ENCODE data around the gene TTI1. TPM values are rescaled to one million over a fixed set of nuclear protein-coding genes. Genes with fewer than 3 reads are reported as not detected.
"Not testable (repeated sequence)": the region's sequence is repeated elsewhere in the genome, so short reads cannot be mapped to it uniquely, and the experiment has no call there.

Gene TTI1
- total RNA-seq, 1 donor from 2014 or later = 13.7 TPM

DNA sequence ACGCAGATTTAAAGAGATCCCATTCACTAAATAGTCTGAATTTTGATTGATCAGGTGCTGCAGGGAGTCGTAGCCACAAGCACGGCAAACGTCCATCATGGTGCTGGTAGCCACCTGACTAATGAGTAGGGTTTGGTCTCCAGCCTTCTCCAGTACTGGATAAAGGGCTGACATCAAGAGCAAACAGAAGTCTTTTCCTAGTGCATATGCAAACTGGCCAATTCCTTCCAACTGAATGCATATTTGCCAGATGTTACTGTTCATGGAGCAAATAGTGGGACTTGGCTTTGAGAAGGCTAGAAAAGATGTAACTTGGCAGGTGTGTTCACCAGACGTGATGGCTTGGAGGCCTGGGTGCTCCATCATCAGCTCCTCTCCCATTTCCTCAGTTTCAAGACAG, 21.6 kb downstream of the TTI1 start:
- DNase-seq (ENCODE audit: low read depth in 2 of 2) = no peak

GRCh38 chr20:38009416-38009815, 23.8 kb downstream of the TTI1 start:
- not testable (repeated sequence) for DNase-seq (ENCODE audit: low read depth in 2 of 2)

DNA sequence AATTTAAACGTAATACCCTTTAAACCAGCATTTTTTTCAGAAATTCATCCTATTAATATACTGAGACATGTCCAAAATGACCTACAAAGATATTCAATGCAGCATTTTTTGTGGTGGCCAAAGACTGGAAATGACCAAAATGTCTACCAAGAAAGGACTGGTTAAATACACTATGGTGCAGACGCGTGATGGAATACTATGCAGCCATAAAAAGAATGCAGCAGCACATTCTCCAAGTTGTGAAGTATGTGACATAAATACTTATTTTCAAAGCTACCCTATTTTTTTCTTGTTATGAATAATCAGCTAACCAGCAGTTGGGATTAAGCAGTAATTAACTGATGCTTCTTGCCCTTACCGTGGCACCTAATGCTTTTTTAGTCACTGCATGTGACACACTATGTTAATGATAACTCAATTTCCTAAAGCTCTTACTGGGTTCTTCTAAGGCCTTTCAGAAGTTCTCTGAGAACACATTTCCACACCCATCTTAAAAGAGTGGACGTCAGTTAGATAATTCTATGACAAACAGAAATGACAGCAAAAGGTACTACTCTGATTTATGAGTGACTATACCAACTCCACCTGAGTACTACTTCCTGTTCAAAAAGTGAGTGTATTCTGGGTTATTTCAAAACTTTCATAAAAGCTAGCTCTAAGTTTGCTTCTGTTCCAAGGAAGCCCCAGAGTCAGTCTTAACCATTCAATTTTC, 24.9 kb downstream of the TTI1 start:
- DNase-seq (ENCODE audit: low read depth in 2 of 2) = no peak

- no peak for DNase-seq (ENCODE audit: low read depth in 2 of 2)
Measured at GRCh38 chr20:38007526-38007925, 25.7 kb downstream of the TTI1 start.

DNA sequence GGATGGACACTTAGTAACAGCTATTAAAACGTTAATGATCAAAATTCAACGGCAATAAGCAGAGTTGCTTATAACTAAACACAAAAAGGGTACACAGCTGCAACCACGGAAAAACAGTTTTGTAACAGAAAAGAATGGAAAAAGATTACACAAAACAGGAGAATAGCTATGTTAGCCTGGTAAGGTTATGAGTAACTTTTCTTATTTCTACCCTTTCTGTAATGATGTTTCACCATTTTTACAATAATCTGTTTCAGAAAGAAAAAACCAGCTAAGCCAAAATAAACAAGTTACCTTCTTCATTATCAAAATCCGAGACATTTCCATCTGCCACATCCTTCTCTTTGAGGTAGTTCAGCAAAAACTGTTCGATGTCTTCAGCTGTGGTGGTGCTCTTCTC, 27.4 kb downstream of the TTI1 start:
- no peak for DNase-seq (ENCODE audit: low read depth in 2 of 2)

DNA sequence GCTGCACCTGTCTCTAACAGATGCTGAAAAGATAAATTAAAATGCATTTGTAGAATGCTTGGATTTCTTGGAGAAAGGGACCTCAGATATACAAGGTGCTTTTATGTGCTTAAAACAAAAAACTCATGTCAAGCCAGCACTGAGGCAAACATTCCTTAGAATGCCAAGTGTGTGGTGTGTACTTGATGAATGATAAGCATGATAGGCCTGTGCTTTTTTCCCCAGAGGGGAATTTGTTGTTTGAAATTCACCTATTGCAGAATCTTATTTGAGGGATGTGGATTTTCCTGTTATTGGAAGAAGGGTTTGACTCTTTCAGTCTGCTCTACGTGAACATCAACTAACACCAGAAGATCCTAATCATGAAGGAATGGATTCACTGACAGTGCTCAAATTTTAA, 28.8 kb downstream of the TTI1 start:
- no peak for DNase-seq (ENCODE audit: low read depth in 2 of 2)

DNA sequence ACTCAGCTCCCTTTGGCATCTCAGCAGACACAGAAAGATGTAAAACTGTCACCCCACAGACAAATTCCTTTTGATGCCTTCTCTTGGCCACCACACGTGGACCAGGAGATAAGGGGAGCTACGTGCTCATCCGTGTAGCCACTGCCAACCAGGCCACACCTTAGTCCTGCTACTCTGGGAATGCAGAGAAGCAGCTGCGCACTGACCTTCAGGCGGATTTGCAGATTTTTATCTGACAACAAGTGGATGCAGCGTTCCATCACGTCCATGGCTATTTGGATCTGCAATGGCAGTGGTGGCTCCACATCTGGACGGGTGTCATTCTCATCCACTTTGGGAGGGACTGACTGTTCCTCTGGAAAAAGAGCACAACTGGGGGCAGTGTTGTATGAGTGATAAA, 30.8 kb downstream of the TTI1 start:
- DNase-seq (ENCODE audit: low read depth in 2 of 2) = peak in 1 of 2 donors; percentile 29

GRCh38 chr20:38001981-38002380, 31.3 kb downstream of the TTI1 start:
- DNase-seq (ENCODE audit: low read depth in 2 of 2) = peak in 1 of 2 donors; percentile 72

GRCh38 chr20:38001173-38001875, 31.9 kb downstream of the TTI1 start:
- peak in 1 of 2 donors; percentile 64 for DNase-seq (ENCODE audit: low read depth in 2 of 2)

DNA sequence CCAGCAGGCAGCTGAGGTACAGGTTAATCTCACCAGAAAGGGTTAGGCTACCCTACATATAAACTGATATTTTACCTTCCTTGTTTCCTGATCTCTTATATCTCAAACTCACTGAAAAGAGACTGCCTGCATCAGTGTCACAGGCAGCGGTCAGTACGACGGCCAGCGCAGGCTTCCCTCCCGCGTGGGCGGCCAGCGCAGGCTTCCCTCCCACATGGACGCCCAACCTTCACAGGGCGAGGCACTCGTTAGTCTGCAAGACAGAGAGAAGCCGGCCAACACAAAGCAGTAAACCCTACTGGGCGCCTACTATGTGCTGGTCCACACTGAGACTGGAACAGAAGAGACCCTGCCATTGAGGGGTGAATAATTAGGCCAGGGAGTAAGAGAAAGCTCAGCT, 33.0 kb downstream of the TTI1 start:
- no peak for DNase-seq (ENCODE audit: low read depth in 2 of 2)

GRCh38 chr20:37999526-38000263, 33.6 kb downstream of the TTI1 start:
- DNase-seq (ENCODE audit: low read depth in 2 of 2) = no peak

DNA sequence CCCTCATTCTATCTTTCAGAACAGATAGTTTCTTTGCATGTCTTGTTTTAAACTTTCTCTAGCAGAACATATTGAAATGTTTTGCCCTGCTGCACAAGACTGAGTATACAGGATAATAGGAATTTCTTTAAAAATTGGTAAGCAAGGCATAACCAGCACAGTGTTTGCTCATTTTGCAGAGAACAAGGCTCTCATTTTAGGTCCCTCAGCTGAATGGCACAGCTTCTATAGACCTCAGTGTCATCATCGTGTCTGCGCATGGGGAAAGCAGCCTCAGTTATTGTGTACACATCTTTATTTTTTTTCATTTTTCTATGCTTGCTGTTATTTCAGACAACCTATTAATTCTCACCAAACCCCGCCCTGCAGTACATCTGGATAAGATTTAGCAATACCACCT, 35.7 kb downstream of the TTI1 start:
- no peak for DNase-seq (ENCODE audit: low read depth in 2 of 2)

DNA sequence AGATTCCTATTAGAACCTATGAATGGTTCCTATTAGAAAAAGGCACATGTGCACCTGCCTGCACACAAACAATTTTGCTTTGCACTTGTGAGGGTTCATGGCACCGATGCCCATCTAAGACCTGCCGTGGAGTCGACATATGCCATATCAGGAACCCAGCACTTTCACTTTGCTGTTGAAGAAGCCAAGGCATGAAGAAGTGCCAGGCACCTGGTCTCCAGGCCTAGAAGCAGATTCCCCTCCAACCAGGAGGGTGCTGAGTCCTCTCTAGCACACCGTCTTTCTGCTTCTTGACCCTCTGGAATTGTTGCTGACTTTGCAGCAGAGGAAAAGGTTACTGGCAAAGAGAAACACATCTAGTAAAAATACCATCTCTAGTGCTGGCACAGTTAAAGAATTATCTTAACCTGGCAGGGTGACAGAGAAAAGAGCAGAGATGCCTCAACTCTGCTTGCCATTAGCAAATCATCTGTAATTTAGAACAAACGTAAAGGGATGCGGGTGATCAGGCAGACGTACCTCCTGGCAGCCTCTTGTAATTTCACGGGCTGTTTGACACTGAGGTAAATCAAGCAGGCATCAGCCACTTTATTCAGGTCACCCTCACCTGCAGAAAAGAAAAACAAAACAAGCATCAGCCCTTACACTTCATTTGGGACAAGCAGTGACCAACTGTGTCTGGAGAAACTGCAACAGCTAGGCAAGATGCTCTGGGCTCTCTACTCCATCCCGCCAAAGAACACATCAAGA, 37.2 kb downstream of the TTI1 start:
- DNase-seq (ENCODE audit: low read depth in 2 of 2) = no peak

- peak in 1 of 2 donors; percentile 23 for DNase-seq (ENCODE audit: low read depth in 2 of 2)
Measured at GRCh38 chr20:37994512-37994911, 38.7 kb downstream of the TTI1 start.

DNA sequence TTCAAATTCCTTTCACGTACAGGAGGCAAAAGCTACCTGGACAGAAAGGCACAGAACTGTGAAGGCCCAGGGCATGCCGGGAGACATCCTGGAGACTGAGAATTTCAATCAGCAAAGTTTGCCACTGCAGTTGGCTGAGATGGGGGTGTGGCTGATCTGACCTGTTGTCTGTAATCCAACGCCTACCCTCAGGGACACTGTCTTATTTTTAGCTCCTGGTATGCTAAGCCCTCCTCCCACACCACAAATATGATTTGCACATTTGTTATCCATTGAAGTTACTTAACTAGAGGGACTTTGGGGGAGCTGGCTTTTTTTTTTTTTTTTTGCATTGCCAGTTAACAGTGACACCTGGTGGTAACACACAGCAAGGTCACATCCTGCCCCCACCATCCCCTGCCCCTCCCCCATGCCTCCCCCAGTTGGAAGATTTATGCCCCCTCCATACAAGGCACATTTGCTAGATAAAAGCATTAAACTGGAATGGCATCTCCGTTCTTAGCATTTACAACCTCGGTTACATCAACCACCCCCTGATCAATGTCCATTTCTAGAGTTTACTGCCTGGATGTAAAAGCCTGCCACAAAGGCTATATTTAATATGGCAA, 40.4 kb downstream of the TTI1 start:
- peak; percentile 7 to 40 for DNase-seq (ENCODE audit: low read depth in 2 of 2)

DNA sequence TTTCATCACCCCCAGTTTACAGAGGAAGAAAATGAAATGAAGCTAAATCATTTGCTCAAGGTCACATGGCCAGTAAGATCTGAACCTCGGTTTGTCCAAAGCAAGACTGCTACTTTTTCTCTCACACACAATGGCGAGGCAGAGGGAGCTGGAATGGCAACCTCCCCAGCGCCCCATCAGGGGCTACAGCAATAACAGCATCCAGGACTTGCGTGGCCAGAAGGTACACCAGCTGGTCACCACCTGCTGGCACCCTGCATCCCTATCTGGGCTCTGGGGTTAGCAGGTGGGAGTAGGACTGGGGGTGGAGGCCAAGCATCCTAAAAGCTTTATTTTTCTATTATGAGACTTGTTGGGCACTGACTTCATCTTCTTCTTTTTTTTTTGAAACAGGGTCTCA, 41.3 kb downstream of the TTI1 start:
- DNase-seq (ENCODE audit: low read depth in 2 of 2) = no peak

DNA sequence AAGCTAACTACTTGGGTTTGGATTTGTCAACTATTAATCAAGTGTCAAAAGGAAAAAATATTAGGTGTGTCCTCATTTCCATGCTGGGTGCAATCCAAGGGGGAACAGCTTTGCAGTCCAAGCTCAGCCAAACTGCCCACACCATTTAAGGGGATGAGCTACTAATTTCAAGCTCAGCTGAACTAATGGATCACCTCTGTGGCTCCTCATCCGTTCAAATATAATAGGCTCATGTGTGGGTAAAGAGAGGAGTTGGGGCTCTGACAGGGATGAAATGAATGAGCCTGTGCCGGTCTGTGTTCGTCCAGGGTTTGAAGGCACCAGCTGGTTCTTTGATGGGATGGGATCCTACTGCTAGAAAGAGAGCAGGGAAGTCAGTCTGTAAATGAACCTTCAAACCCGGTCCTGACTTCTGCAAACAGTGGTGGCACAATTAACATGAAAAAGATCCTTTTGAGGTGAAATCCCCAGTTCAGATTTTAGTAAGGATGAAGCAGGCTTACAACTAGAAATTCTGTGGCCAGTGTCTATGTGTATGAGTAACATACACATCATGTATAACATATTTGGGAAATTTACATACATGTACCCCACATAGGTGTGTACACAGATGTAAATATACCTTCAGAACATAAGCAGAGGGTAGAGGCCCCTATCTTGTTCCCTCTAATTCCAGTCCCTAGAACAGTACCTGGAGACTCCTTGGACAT, 41.9 kb downstream of the TTI1 start:
- no peak for DNase-seq (ENCODE audit: low read depth in 2 of 2)

DNA sequence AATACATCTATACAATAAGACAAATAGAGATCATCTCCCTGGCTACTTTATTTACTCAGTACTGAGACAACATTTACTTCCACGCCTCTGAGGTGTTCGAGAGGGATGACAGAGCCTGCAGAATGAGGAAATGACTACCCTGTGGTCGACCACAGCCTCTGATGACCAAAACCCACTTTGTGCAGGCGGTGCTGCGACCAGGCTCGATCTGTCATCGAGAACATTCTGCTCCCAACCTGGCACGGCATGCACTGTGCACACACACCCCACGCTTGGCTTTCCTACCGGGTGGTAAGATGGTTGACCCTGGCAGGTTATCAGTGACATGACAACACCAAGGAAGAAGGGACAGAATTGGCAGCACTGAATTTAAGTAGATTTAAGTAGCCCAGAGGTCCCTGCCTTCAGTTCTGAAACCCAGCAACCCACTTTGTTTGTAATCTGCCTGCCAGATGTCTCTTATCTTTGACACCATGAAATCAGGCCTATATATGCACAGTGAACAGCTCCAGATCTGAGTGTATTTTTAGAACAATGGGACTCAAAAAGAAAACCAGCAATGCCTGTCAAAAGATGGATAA, 42.6 kb downstream of the TTI1 start:
- DNase-seq (ENCODE audit: low read depth in 2 of 2) = peak; percentile 11 to 66

GRCh38 chr20:37989601-37990295, 43.5 kb downstream of the TTI1 start:
- peak in 1 of 2 donors; percentile 62 for DNase-seq (ENCODE audit: low read depth in 2 of 2)
